GM23248 (cell line): ENCODE measurements around the gene GRM7.

ENCODE experiments used
- EZH2 ChIP-seq: fragments of 200-600 bp; sonication (generic); IDR thresholded peaks from 2 replicates; pipeline ENCODE4 v1.6.1; 2018; ENCODE audit warnings: antibody characterized with exemption, mild to moderate bottlenecking; ENCODE audit not compliant: insufficient read depth, poor library complexity, severe bottlenecking
- EZH2phosphoT487 ChIP-seq: fragments of 200-600 bp; sonication (generic); IDR thresholded peaks from 2 replicates; pipeline ENCODE4 v1.6.1; 2018; ENCODE audit warnings: antibody characterized with exemption, moderate library complexity, mild to moderate bottlenecking, low read depth; ENCODE audit not compliant: insufficient read depth

- TF ChIP-seq EZH2phosphoT487 (no peak), EZH2 (no peak)
Measured at GRCh38 chr3:7749931-7750695, 889.2 kb downstream of the GRM7 start.
